H9 (cell line): ENCODE results near the gene P4HB. TPM values are rescaled to one million over a fixed set of nuclear protein-coding genes. Genes with fewer than 3 reads are reported as not detected.
A peak's percentile ranks its signal among the peaks of the same experiment; 100 is the strongest.

Source experiments
- DNase-seq: peaks from one replicate; pipeline ENCODE4 v3.0.0-alpha.2; 2017
- H2AFZ ChIP-seq: one replicate; pipeline ENCODE4 v1.6.1; 2013; ENCODE audit warnings: mild to moderate bottlenecking, low read length, control low read depth, moderate library complexity
- H2AK5ac ChIP-seq: 2 replicates; pipeline ENCODE4 v1.6.1; 2013; ENCODE audit warnings: low read length, control low read depth, mixed read lengths; ENCODE audit not compliant: insufficient read length
- H2BK120ac ChIP-seq: one replicate; pipeline ENCODE4 v1.6.1; 2013; ENCODE audit warnings: low read depth, mild to moderate bottlenecking, low read length, control low read depth, inconsistent platforms; ENCODE audit not compliant: poor library complexity, severe bottlenecking
- H2BK12ac ChIP-seq: 2 replicates; pipeline ENCODE4 v1.6.1; 2013; ENCODE audit warnings: low read length, control low read depth, mixed read lengths, low read depth; ENCODE audit not compliant: insufficient read length
- H2BK15ac ChIP-seq: 2 replicates; pipeline ENCODE4 v1.6.1; 2013; ENCODE audit warnings: low read depth, low read length, control low read depth
- H2BK20ac ChIP-seq: one replicate; pipeline ENCODE4 v1.6.1; 2013; ENCODE audit warnings: low read depth, mild to moderate bottlenecking, low read length, control low read depth, inconsistent platforms; ENCODE audit not compliant: poor library complexity, severe bottlenecking
- H2BK5ac ChIP-seq: 2 replicates; pipeline ENCODE4 v1.6.1; 2013; ENCODE audit warnings: low read length, control low read depth, mixed read lengths; ENCODE audit not compliant: insufficient read length
- H3K14ac ChIP-seq: 2 replicates; pipeline ENCODE4 v1.6.1; 2013; ENCODE audit warnings: low read length, control low read depth; ENCODE audit not compliant: insufficient read depth
- H3K18ac ChIP-seq: 2 replicates; pipeline ENCODE4 v1.6.1; 2013; ENCODE audit warnings: low read depth, mild to moderate bottlenecking, mixed read lengths, low read length, control low read depth; ENCODE audit not compliant: insufficient read length
- H3K23ac ChIP-seq: 2 replicates; pipeline ENCODE4 v1.6.1; 2013; ENCODE audit warnings: low read length, control low read depth, mixed read lengths, low read depth; ENCODE audit not compliant: insufficient read length
- H3K23me2 ChIP-seq: 2 replicates; pipeline ENCODE4 v1.6.1; 2013; ENCODE audit warnings: low read depth, mild to moderate bottlenecking, mixed read lengths, low read length, control low read depth; ENCODE audit not compliant: insufficient read length, poor library complexity, severe bottlenecking
- H3K27ac ChIP-seq: 2 replicates; pipeline ENCODE4 v1.5.1; 2013; ENCODE audit warnings: low read length, control low read depth, mixed read lengths, low read depth; ENCODE audit not compliant: insufficient read length
- H3K27me3 ChIP-seq: 2 replicates; pipeline ENCODE4 v1.6.1; 2013; ENCODE audit warnings: low read length, control low read depth, inconsistent platforms; ENCODE audit not compliant: insufficient read depth
- H3K4ac ChIP-seq: 2 replicates; pipeline ENCODE4 v1.6.1; 2013; ENCODE audit warnings: low read depth, mild to moderate bottlenecking, control low read depth, inconsistent platforms, low read length, moderate library complexity
- H3K4me1 ChIP-seq: 2 replicates; pipeline ENCODE4 v1.6.1; 2013; ENCODE audit warnings: low read length, control low read depth, inconsistent platforms; ENCODE audit not compliant: insufficient read depth
- H3K4me2 ChIP-seq: 2 replicates; pipeline ENCODE4 v1.6.1; 2013; ENCODE audit warnings: low read length, control low read depth, mixed read lengths; ENCODE audit not compliant: insufficient read length, insufficient read depth
- H3K56ac ChIP-seq: 2 replicates; pipeline ENCODE4 v1.6.1; 2013; ENCODE audit warnings: low read depth, mild to moderate bottlenecking, mixed read lengths, low read length, control low read depth; ENCODE audit not compliant: insufficient read length
- H3K79me1 ChIP-seq: 2 replicates; pipeline ENCODE4 v1.6.1; 2013; ENCODE audit warnings: low read depth, mild to moderate bottlenecking, moderate library complexity, low read length, control low read depth, inconsistent platforms; ENCODE audit not compliant: insufficient read depth, poor library complexity, severe bottlenecking
- H3K79me2 ChIP-seq: 2 replicates; pipeline ENCODE4 v1.6.1; 2013; ENCODE audit warnings: low read length, control low read depth, inconsistent platforms; ENCODE audit not compliant: insufficient read depth
- H3K9ac ChIP-seq: 2 replicates; pipeline ENCODE4 v1.6.1; 2013; ENCODE audit warnings: low read length, control low read depth, mixed read lengths; ENCODE audit not compliant: insufficient read length; ENCODE audit errors: extremely low read depth
- H3K9me3 ChIP-seq: one replicate; pipeline ENCODE4 v1.6.1; 2013; ENCODE audit warnings: low read depth, low read length, inconsistent platforms; ENCODE audit not compliant: control insufficient read depth
- H3T11ph ChIP-seq: one replicate; pipeline ENCODE4 v1.6.1; 2013; ENCODE audit warnings: mild to moderate bottlenecking, low read length, control low read depth, inconsistent platforms
- H4K20me1 ChIP-seq: one replicate; pipeline ENCODE4 v1.6.1; 2013; ENCODE audit not compliant: control insufficient read depth, insufficient read length, insufficient read depth
- H4K5ac ChIP-seq: 2 replicates; pipeline ENCODE4 v1.6.1; 2013; ENCODE audit warnings: low read depth, mild to moderate bottlenecking, mixed read lengths, low read length, control low read depth; ENCODE audit not compliant: insufficient read length
- H4K8ac ChIP-seq: replicated peaks from 2 replicates; pipeline ENCODE4 v1.6.1; 2013; ENCODE audit warnings: low read length, control low read depth, mixed read lengths, low read depth; ENCODE audit not compliant: insufficient read length
- H4K91ac ChIP-seq: 2 replicates; pipeline ENCODE4 v1.6.1; 2013; ENCODE audit warnings: low read depth, mild to moderate bottlenecking, moderate library complexity, mixed read lengths, low read length, control low read depth; ENCODE audit not compliant: insufficient read length
- H3K27ac Mint-ChIP-seq, 3 experiments: 2 replicates in 2 of 3; 3 replicates in 1 of 3; pipeline ENCODE4 v1.8.0; 2020 to 2021; ENCODE audit warnings: mixed read lengths in 3 of 3, mild to moderate bottlenecking in 1 of 3, moderate library complexity in 1 of 3
- H3K27me3 Mint-ChIP-seq: 2 replicates; pipeline ENCODE4 v1.8.0; 2021; ENCODE audit warnings: low read depth, mild to moderate bottlenecking, moderate library complexity, mixed read lengths
- H3K36me3 Mint-ChIP-seq, 3 experiments: 2 replicates in 2 of 3; 3 replicates in 1 of 3; pipeline ENCODE4 v1.8.0; 2020 to 2021; ENCODE audit warnings: low read depth in 3 of 3, mixed read lengths in 3 of 3; ENCODE audit not compliant: insufficient read depth in 1 of 3
- H3K4me1 Mint-ChIP-seq, 2 experiments: 2 replicates each; pipeline ENCODE4 v1.8.0; 2020; ENCODE audit warnings: mixed read lengths in 2 of 2
- H3K4me3 Mint-ChIP-seq, 2 experiments: 2 replicates in 1 of 2; 3 replicates in 1 of 2; pipeline ENCODE4 v1.8.0; 2020 to 2021; ENCODE audit warnings: mild to moderate bottlenecking in 2 of 2, mixed read lengths in 2 of 2, moderate library complexity in 1 of 2
- H3K9me3 Mint-ChIP-seq, 2 experiments: 2 replicates in 1 of 2; 3 replicates in 1 of 2; pipeline ENCODE4 v1.8.0; 2020; ENCODE audit warnings: mild to moderate bottlenecking in 2 of 2, mixed read lengths in 2 of 2, moderate library complexity in 1 of 2
- CTCF ChIP-seq: fragments of 200-600 bp; sonication (generic); conservative IDR thresholded peaks from 3 replicates; pipeline ENCODE4 v1.8.0; 2021; ENCODE audit warnings: antibody characterized with exemption, mild to moderate bottlenecking
- WGBS: extraction: QIAGEN DNeasy Blood & Tissue Kit; methylation state at CpG from one replicate; pipeline ENCODE4 v1.1.7; 2013; ENCODE audit warnings: missing lambda C conversion rate, low lambda C conversion rate, mixed read lengths; ENCODE audit not compliant: insufficient read length; ENCODE audit errors: extremely low coverage; 5-methylcytosine and 5-hydroxymethylcytosine counted together
- total RNA-seq: library from RNA; stranded (reverse); gene quantifications from 2 replicates; pipeline ENCODE4 v1.2.1, GENCODE V29; 2021

Gene P4HB
- total RNA-seq, 1 experiment from 2014 or later, result 366 TPM

GRCh38 chr17:81802048-81802758 is 58.1 kb downstream of the P4HB start:
- Histone ChIP-seq H4K91ac (no peak overlapping the region), H3K79me1 (no peaks in the 10 kb centered on the region), H3K4ac (no peak overlapping the region), H3T11ph (no peak overlapping the region), H4K5ac (no peak overlapping the region), H2BK15ac (no peak overlapping the region), H3K4me2 (no peak overlapping the region), H4K20me1 (no peaks in the 10 kb centered on the region), H2BK20ac (no peak overlapping the region), H3K23ac (no peak overlapping the region), H3K56ac (no peak overlapping the region), H2AK5ac (no peak overlapping the region), H4K8ac (no peak overlapping the region), H2BK5ac (no peak overlapping the region), H2BK12ac (no peak overlapping the region), H3K23me2 (peaks cover 6% of the 10 kb centered on the region), H2BK120ac (no peak overlapping the region), H3K4me1 (no peaks in the 10 kb centered on the region), H3K14ac (no peak overlapping the region), H3K27ac (no peak overlapping the region), H3K9me3 (no peaks in the 10 kb centered on the region), H2AFZ (no peak overlapping the region), H3K79me2 (no peaks in the 10 kb centered on the region), H3K9ac (no peak overlapping the region), H3K18ac (no peak overlapping the region), H3K27me3 (peaks cover 32% of the 10 kb centered on the region)
- H3K36me3 Mint-ChIP-seq, result peaks cover 0 to 3% (median 0%) of the 10 kb centered on the region in 3 experiments; a peak in 2 of 7 replicates
- peaks cover 0 to 6% of the 10 kb centered on the region in 2 experiments; a peak in 1 of 4 replicates for H3K4me1 Mint-ChIP-seq
- no peak for TF ChIP-seq CTCF
- no peak for DNase-seq
- peaks cover 74% of the 10 kb centered on the region for H3K27me3 Mint-ChIP-seq
- H3K27ac Mint-ChIP-seq, result no peak overlapping the region
- WGBS, result no CpG with 5 or more reads among the region's 9 CpGs
- H3K9me3 Mint-ChIP-seq, result peaks cover 10 to 17% of the 10 kb centered on the region in 2 experiments
- peak overlapping the region in 1 of 2 experiments; percentile 47; a peak in 2 of 5 replicates for H3K4me3 Mint-ChIP-seq
